ENCODE data around the gene EIF3I. TPM values are rescaled to one million over a fixed set of nuclear protein-coding genes. Genes with fewer than 3 reads are reported as not detected.
"Not testable (repeated sequence)": the region's sequence is repeated elsewhere in the genome, so short reads cannot be mapped to it uniquely, and the experiment has no call there.

EIF3I gene
- polyA plus RNA-seq, 2 donors, result 134 to 189 TPM

DNA sequence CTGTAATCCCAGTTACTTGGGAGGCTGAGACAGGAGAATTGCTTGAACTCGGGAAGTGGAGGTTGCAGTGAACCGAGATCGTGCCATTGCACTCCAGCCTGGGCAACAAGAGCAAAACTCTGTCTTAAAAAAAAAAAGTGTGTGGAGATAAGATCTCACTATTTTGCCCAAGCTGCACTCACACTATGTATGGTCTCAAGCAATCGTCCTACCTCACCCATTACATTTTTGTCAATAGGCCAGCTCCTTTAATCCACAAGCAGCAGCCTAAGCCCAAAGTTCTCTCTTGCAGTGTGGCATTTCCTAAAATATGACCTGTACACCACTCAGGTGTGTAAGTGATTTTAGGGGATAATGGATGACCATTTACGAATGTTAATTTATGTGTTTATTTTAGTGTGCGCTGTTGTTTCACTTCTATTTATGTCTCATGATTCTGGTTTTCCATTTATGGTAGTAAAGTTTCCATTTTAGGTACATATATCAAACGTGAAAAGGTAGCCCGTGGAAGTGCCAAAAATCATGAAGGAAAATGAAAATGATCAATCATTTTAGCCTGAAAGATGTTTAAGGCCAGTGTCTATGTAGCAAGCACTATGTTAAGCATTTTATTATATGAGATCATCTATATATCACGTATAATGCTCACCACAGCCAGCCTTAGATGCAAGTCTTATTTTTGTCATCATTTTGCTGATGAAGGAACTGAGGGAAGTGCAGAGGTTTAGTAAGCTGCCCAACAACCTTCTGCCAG lies 34.4 kb downstream of the EIF3I start:
- WGBS, 2 donors, result 63 to 68% methylated on average over 9 of the region's 9 CpGs
- Histone ChIP-seq H3K4me1 (ENCODE audit: control insufficient read depth in 2 of 2, insufficient read depth in 2 of 2, low read length in 1 of 2) (no peaks in the 10 kb centered on the region), H3K36me3 (ENCODE audit: control insufficient read depth in 2 of 2, insufficient read depth in 2 of 2, low read length in 1 of 2) (no peaks in the 10 kb centered on the region), H3K9me3 (ENCODE audit: control insufficient read depth in 2 of 2, insufficient read depth in 1 of 2, low read depth in 1 of 2, low read length in 1 of 2) (no peaks in the 10 kb centered on the region), H3K4me3 (ENCODE audit: low read depth in 1 of 2, low read length in 2 of 2) (no peak overlapping the region), H3K27me3 (ENCODE audit: control insufficient read depth in 1 of 2, insufficient read depth in 2 of 2, low read length in 2 of 2) (no peaks in the 10 kb centered on the region), H3K27ac (ENCODE audit: low read depth in 2 of 2, low read length in 1 of 2) (no peak overlapping the region)

DNA sequence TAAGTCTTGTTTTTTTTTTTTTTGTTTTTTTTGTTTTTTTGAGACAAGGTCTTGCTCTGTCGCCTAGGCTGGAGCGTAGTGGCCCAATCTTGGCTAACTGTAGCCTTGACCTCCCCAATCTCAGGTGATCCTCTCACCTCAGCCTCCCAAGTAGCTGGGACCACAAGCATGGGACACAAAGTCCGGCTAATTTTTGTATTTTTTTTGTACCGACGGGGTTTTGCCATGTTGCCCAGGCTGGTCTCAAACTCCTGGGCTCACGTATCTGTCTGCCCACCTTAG lies 35.0 kb downstream of the EIF3I start:
- no peaks in the 10 kb centered on the region for H3K36me3 ChIP-seq (ENCODE audit: control insufficient read depth in 2 of 2, insufficient read depth in 2 of 2, low read length in 1 of 2)
- H3K27ac ChIP-seq (ENCODE audit: low read depth in 2 of 2, low read length in 1 of 2), result no peak overlapping the region
- no peaks in the 10 kb centered on the region for H3K9me3 ChIP-seq (ENCODE audit: control insufficient read depth in 2 of 2, insufficient read depth in 1 of 2, low read depth in 1 of 2, low read length in 1 of 2)
- H3K4me3 ChIP-seq (ENCODE audit: low read depth in 1 of 2, low read length in 2 of 2), result no peak overlapping the region
- H3K4me1 ChIP-seq (ENCODE audit: control insufficient read depth in 2 of 2, insufficient read depth in 2 of 2, low read length in 1 of 2), result no peaks in the 10 kb centered on the region
- 91 to 92% methylated on average over 6 of the region's 6 CpGs for WGBS, 2 donors
- H3K27me3 ChIP-seq (ENCODE audit: control insufficient read depth in 1 of 2, insufficient read depth in 2 of 2, low read length in 2 of 2), result no peaks in the 10 kb centered on the region

DNA sequence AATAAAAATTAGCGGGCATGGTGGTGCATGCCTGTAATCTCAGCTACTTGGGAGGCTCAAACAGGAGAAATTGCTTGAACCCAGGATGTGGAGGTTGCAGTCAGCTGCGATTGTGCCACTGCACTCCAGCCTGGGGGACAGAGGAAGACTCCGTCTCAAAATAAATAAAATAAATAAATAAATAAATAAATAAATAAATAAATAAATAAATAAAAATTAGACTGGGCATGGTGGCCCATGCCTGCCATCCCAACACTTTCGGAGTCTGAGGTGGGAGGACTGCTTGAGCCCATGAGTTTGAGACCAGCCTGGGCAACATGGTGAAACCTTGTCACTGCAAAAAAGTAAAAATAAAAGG lies 41.0 kb downstream of the EIF3I start:
- H3K4me1 ChIP-seq (ENCODE audit: control insufficient read depth in 2 of 2, insufficient read depth in 2 of 2, low read length in 1 of 2); H3K36me3 ChIP-seq (ENCODE audit: control insufficient read depth in 2 of 2, insufficient read depth in 2 of 2, low read length in 1 of 2); H3K27ac ChIP-seq (ENCODE audit: low read depth in 2 of 2, low read length in 1 of 2); H3K9me3 ChIP-seq (ENCODE audit: control insufficient read depth in 2 of 2, insufficient read depth in 1 of 2, low read depth in 1 of 2, low read length in 1 of 2); H3K27me3 ChIP-seq (ENCODE audit: control insufficient read depth in 1 of 2, insufficient read depth in 2 of 2, low read length in 2 of 2); H3K4me3 ChIP-seq (ENCODE audit: low read depth in 1 of 2, low read length in 2 of 2): not testable (repeated sequence)
- WGBS, 2 donors, result 94 to 95% methylated on average over 4 of the region's 4 CpGs

DNA sequence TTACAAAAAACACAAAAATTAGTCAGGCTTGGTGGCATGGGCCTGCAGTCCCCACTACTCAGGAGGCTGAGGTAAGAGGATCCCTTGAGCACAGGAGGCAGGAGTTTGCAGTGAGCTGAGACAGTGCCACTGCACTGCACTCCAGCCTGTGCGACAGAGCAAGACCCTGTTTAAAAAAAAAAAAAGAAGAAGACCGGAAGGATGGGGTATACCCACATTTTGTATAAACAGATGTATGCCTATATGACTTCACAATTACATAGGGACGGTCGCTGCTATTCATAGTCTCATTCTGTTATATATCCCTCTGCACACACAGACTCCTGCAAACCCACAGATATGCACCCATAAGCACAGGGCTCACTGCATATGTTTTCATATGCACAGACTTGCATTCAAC lies 41.5 kb downstream of the EIF3I start:
- Histone ChIP-seq H3K4me1 (ENCODE audit: control insufficient read depth in 2 of 2, insufficient read depth in 2 of 2, low read length in 1 of 2) (no peaks in the 10 kb centered on the region), H3K9me3 (ENCODE audit: control insufficient read depth in 2 of 2, insufficient read depth in 1 of 2, low read depth in 1 of 2, low read length in 1 of 2) (no peaks in the 10 kb centered on the region), H3K4me3 (ENCODE audit: low read depth in 1 of 2, low read length in 2 of 2) (no peak overlapping the region), H3K27ac (ENCODE audit: low read depth in 2 of 2, low read length in 1 of 2) (no peak overlapping the region), H3K36me3 (ENCODE audit: control insufficient read depth in 2 of 2, insufficient read depth in 2 of 2, low read length in 1 of 2) (no peaks in the 10 kb centered on the region), H3K27me3 (ENCODE audit: control insufficient read depth in 1 of 2, insufficient read depth in 2 of 2, low read length in 2 of 2) (no peaks in the 10 kb centered on the region)
- WGBS, 2 donors, result 57 to 78% methylated on average over 4 of the region's 4 CpGs

DNA sequence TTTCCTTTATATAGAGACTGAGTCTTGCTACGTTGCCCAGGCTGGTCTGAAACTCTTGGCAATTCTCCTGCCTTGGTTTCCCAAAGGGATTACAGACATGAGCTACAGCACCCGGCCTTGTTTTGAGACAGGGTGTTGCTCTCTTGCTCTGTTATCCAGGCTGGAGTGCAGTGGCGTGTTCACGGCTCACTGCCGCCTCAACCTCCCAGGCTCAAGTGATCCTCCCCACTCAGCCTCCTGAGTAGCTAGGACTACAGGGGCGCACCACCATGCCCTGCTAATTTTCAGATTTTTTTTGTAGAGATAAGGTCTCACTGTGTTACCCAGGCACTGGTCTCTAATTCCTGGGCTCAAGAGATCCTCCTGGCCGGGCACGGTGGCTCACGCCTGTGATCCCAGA lies 43.6 kb downstream of the EIF3I start:
- Histone ChIP-seq H3K4me3 (ENCODE audit: low read depth in 1 of 2, low read length in 2 of 2) (no peak overlapping the region), H3K27ac (ENCODE audit: low read depth in 2 of 2, low read length in 1 of 2) (no peak overlapping the region), H3K4me1 (ENCODE audit: control insufficient read depth in 2 of 2, insufficient read depth in 2 of 2, low read length in 1 of 2) (no peaks in the 10 kb centered on the region), H3K36me3 (ENCODE audit: control insufficient read depth in 2 of 2, insufficient read depth in 2 of 2, low read length in 1 of 2) (no peaks in the 10 kb centered on the region), H3K9me3 (ENCODE audit: control insufficient read depth in 2 of 2, insufficient read depth in 1 of 2, low read depth in 1 of 2, low read length in 1 of 2) (no peaks in the 10 kb centered on the region), H3K27me3 (ENCODE audit: control insufficient read depth in 1 of 2, insufficient read depth in 2 of 2, low read length in 2 of 2) (no peaks in the 10 kb centered on the region)
- 94% methylated on average over 9 of the region's 9 CpGs for WGBS, 2 donors

DNA sequence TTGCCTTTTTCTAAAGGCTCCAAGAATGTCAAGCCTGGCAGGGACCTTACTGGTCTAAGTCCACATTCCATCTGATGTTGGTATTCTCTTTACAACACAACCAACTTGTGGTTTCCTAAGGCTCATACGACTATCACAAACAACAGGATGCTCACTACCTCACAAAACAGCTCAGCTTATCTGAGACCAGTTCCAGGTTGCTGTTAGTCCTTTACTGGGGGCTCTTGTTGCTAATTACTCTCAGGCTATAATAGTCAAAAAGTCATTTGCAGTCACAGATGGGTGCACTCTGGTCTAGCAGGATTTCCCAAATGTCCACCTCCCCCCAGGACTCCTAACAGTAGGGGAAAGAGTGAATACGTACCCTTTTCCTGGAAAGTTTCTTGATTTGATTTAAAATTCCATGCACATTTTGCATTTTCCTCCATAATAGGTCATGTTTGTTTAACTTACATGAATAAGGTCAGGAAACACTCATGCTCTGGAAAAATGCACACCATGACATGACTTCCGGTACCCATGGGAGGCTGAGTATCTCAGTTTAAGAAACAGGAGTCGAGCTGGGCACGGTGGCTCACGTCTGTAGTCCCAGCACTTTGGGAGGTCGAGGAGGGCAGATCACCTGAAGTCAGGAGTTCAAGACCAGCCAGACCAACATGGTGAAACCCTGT lies 44.8 kb downstream of the EIF3I start:
- Histone ChIP-seq H3K27ac (ENCODE audit: low read depth in 2 of 2, low read length in 1 of 2) (peak overlapping the region in 1 of 2 donors; percentile 8), H3K4me1 (ENCODE audit: control insufficient read depth in 2 of 2, insufficient read depth in 2 of 2, low read length in 1 of 2) (no peaks in the 10 kb centered on the region), H3K36me3 (ENCODE audit: control insufficient read depth in 2 of 2, insufficient read depth in 2 of 2, low read length in 1 of 2) (no peaks in the 10 kb centered on the region), H3K9me3 (ENCODE audit: control insufficient read depth in 2 of 2, insufficient read depth in 1 of 2, low read depth in 1 of 2, low read length in 1 of 2) (no peaks in the 10 kb centered on the region), H3K27me3 (ENCODE audit: control insufficient read depth in 1 of 2, insufficient read depth in 2 of 2, low read length in 2 of 2) (no peaks in the 10 kb centered on the region), H3K4me3 (ENCODE audit: low read depth in 1 of 2, low read length in 2 of 2) (no peak overlapping the region)
- WGBS, 2 donors, result 63 to 65% methylated on average over 7 of the region's 7 CpGs

DNA sequence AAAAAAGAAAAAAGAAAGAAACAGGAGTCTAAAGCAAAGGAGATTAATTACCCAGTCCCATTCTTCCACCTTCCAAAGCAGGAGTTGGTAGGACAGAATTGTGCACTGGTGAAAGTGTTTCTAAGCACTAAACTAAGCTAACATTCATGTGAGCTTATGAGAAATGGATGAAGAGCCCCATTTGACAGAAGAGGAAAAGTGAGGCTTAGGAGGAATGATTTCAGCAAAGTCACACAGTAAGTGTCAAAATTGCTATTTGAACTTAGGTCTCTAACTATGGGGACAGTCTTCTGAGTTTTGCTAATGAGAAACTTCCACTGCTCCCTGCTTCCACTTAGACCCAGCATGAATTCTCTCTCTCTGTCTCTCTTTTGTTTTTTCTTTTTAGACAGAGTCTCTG lies 47.5 kb downstream of the EIF3I start:
- Histone ChIP-seq H3K36me3 (ENCODE audit: control insufficient read depth in 2 of 2, insufficient read depth in 2 of 2, low read length in 1 of 2) (no peaks in the 10 kb centered on the region), H3K4me3 (ENCODE audit: low read depth in 1 of 2, low read length in 2 of 2) (no peak overlapping the region), H3K27me3 (ENCODE audit: control insufficient read depth in 1 of 2, insufficient read depth in 2 of 2, low read length in 2 of 2) (no peaks in the 10 kb centered on the region), H3K9me3 (ENCODE audit: control insufficient read depth in 2 of 2, insufficient read depth in 1 of 2, low read depth in 1 of 2, low read length in 1 of 2) (no peaks in the 10 kb centered on the region), H3K27ac (ENCODE audit: low read depth in 2 of 2, low read length in 1 of 2) (no peak overlapping the region), H3K4me1 (ENCODE audit: control insufficient read depth in 2 of 2, insufficient read depth in 2 of 2, low read length in 1 of 2) (no peaks in the 10 kb centered on the region)

DNA sequence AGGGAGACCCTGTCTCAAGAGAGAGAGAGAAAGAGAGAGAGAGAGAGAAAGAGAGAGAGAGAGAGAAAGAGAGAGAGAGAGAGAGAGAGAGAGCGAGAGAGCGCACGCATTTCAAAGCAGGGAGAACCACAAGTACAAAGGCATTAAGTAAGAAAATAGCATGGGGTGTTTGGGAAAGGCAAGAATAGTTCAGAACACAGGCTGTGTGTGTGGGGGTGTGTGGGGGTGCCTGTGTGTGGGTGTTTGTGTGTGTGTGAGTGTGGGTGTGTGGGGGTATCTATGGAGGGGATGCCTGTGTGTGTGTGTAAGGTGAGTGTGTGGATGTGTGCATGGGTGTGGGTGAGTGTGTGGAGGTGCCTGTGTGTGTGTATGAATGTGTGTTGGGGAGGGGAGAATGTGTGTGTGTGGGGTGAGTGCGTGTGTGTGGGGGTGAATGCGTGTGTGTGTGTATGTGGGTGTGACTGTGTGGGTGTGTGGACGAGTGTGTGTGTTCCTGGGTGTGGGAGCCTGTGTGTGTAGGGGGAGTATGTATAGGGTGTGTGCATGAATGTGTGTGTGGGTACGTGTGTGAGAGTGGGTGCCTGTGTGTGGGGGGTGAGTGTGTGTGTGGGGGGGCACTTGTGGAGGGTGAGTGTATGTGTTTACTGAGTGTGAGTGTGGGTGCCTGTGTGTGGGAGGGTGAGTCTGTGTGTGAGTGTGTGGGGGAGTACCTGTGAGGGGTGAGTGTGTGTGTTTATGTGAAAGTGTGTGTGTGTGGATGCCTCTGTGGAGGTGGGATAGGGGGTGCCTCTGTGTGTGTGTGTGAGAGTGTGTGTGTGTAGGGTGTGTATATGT lies 50.6 kb downstream of the EIF3I start:
- no peak overlapping the region for H3K27ac ChIP-seq (ENCODE audit: low read depth in 2 of 2, low read length in 1 of 2)

DNA sequence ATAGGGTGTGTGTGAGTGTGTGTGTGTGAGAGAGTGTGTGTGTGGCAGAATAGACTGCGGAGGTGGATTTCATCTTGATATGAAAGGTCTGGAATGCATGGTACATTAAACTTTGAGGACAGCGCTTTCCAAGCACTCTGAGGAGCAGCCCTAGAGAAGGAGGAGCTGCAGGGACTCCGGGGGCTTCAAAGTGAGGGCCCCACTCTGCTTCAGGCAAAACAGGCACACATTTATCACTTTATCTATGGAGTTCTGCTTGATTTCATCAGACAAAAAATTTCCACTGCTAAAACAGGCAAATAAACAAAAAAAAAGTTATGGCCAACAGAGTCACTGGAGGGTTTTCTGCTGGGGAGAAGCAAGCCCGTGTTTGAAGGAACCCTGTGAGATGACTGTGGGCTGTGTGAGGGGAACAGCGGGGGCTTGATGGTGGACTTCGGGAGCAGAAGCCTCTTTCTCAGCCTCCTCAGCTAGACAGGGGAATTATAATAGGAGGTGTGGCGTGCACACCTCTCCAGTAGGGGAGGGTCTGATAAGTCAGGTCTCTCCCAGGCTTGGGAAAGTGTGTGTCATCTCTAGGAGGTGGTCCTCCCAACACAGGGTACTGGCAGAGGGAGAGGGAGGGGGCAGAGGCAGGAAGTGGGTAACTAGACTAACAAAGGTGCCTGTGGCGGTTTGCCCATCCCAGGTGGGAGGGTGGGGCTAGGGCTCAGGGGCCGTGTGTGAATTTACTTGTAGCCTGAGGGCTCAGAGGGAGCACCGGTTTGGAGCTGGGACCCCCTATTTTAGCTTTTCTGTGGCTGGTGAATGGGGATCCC lies 51.4 kb downstream of the EIF3I start:
- Histone ChIP-seq H3K9me3 (ENCODE audit: control insufficient read depth in 2 of 2, insufficient read depth in 1 of 2, low read depth in 1 of 2, low read length in 1 of 2) (no peaks in the 10 kb centered on the region), H3K36me3 (ENCODE audit: control insufficient read depth in 2 of 2, insufficient read depth in 2 of 2, low read length in 1 of 2) (no peaks in the 10 kb centered on the region), H3K4me3 (ENCODE audit: low read depth in 1 of 2, low read length in 2 of 2) (no peak overlapping the region), H3K27me3 (ENCODE audit: control insufficient read depth in 1 of 2, insufficient read depth in 2 of 2, low read length in 2 of 2) (no peaks in the 10 kb centered on the region), H3K4me1 (ENCODE audit: control insufficient read depth in 2 of 2, insufficient read depth in 2 of 2, low read length in 1 of 2) (peaks cover 0 to 6% of the 10 kb centered on the region in 2 donors), H3K27ac (ENCODE audit: low read depth in 2 of 2, low read length in 1 of 2) (no peak overlapping the region)
- WGBS, 2 donors, result 34 to 38% methylated on average over 10 of the region's 10 CpGs

More for the DNA sequence above, 50.6 kb downstream of the EIF3I start:
- Histone ChIP-seq H3K36me3 (ENCODE audit: control insufficient read depth in 2 of 2, insufficient read depth in 2 of 2, low read length in 1 of 2) (no peaks in the 10 kb centered on the region), H3K4me1 (ENCODE audit: control insufficient read depth in 2 of 2, insufficient read depth in 2 of 2, low read length in 1 of 2) (peaks cover 0 to 6% of the 10 kb centered on the region in 2 donors), H3K4me3 (ENCODE audit: low read depth in 1 of 2, low read length in 2 of 2) (no peak overlapping the region), H3K27me3 (ENCODE audit: control insufficient read depth in 1 of 2, insufficient read depth in 2 of 2, low read length in 2 of 2) (no peaks in the 10 kb centered on the region), H3K9me3 (ENCODE audit: control insufficient read depth in 2 of 2, insufficient read depth in 1 of 2, low read depth in 1 of 2, low read length in 1 of 2) (no peaks in the 10 kb centered on the region)
- WGBS, 2 donors, result 67 to 69% methylated on average over 7 of the region's 7 CpGs

Measured in esophagus (tissue), 2 donors.